NOMO-1 treated with DMSO at 0.1 percent for 48 hours (cell line): ENCODE results near the gene PSMD1.
"Not testable (repeated sequence)": the region's sequence is repeated elsewhere in the genome, so short reads cannot be mapped to it uniquely, and the experiment has no call there.

Experiments used
- DNase-seq: peaks from one replicate; lab custom pipeline; 2025; ENCODE audit not compliant: unreplicated experiment; lab: John Stamatoyannopoulos, UW

PSMD1 gene

DNA sequence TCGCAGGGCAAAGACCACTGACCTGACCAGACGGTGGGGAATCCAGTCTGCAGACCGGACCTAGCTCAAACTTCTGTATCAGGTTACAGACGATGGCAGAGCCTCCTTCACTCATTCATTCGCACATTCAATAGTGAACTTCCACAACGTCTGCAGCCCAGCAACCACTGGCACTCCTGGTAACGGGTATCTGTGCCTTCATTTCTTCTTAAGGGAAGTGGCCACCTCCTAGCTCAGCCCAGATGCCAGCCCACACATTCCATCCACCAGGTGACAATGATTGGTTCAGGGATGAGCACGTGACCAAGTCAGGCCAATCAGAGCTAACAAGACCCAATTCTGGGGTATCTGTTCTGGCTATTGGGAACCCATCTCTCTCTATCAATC is 125.8 kb downstream of the PSMD1 start:
- DNase-seq, result peak; percentile 20

DNA sequence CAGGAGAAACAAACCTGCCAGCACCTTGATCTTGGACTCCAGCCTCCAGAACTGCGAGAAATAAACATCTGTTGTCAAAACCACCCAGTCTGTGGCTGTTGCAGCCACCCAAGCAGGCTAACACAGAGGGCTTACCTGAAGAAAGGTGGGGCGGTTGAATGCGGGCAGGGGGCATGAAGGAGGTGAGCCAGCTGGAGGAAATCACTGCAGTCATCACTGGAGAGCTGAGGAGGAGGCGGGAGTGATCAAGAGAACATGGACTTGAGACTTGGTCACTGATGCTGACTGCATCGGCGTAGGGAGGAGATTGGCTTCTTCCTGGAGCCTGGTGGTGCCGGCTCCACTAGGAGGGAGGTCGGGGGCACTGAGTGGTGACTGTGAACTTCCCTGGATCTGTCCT is 127.2 kb downstream of the PSMD1 start:
- DNase-seq, result no peak

DNA sequence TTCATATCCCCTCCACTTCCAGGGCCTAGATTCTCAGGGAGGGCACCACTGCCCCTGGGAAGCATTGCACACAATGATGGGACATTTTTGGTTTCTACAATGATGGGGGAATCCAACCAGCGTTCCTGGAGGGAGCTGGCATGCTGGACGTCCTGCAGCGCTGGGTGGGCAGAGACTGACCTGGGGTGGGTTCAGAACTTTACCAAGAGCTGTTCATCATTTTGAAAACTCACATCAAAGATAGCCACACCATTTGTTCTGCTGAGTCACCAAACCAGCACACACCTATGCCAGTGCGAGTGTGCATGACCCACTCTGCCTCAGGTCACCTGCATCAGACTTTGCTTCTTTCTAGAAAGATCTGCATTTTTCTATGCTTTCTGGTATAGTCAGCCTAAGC is 127.7 kb downstream of the PSMD1 start:
- no peak for DNase-seq

DNA sequence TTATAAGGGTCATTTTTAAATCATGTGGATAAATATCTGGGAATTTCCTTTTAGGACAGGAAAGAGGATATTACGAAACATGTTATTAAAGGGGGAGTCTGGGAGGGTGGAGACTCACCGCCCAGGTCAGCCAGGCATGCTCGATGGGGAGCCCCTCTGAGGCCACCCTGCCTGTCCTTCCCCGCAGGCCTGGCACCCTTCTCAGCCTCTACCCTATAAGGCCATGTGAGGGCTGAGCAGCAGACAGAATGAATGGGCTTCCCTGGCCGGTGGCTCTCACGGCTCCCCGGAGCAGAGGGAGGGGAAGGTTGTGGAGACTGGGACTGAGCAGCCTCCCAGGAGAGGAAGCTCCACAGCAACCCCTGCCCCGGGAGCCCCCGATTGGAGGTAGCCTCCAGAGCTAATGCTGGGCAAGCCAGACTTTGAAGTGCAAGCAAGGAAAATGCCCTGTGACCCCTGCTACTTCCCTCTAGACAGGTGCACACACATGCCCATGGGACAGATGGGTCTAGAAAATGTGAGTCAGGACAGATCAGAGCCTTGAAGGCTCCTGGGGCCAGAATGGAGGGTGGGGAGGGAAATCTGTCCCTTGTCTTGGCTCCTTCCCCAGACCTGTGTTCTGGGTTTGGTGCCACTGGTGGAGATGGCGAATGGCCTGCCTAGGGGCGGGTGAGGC is 128.5 kb downstream of the PSMD1 start:
- DNase-seq, result no peak

DNA sequence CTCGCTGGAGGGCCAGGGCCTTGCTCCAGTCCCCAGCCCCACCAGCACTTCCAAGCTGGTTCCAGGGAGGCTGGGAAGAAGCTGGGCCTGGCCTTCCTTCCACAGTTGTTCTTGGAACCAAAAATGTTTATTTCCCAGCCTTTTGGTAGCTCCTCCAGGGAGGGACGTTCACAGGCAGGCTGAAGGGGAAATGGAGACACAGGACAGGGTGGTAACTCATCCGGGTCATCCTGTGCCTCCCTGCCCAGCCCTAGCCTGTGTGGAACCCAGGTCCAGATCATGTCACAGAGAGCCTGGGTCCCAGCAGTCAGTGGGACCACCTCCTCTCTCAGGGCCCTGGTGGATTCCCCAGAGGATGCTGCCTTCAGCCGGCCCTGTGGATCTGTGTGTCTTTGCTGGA is 129.2 kb downstream of the PSMD1 start:
- DNase-seq, result no peak

DNA sequence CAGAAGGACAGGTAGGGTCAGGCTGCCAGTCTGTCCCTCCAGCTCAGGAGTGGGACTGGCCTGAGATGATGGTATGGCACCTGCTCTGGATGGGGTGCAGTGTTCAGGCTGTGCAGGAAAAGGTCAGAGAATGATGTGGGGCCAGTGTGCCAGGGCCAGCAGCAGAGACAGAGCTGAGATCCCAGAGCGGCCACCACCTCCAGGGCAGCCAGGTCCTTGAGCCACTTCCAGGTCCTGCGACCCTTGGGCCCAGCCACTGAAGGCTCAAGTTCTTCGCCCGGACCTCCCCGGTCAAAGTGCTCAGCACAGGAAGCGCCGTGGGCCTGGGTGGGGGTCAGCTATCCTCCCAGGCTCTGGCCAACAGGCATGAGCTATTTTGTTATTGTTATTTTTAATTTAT is 129.7 kb downstream of the PSMD1 start:
- DNase-seq, result no peak

DNA sequence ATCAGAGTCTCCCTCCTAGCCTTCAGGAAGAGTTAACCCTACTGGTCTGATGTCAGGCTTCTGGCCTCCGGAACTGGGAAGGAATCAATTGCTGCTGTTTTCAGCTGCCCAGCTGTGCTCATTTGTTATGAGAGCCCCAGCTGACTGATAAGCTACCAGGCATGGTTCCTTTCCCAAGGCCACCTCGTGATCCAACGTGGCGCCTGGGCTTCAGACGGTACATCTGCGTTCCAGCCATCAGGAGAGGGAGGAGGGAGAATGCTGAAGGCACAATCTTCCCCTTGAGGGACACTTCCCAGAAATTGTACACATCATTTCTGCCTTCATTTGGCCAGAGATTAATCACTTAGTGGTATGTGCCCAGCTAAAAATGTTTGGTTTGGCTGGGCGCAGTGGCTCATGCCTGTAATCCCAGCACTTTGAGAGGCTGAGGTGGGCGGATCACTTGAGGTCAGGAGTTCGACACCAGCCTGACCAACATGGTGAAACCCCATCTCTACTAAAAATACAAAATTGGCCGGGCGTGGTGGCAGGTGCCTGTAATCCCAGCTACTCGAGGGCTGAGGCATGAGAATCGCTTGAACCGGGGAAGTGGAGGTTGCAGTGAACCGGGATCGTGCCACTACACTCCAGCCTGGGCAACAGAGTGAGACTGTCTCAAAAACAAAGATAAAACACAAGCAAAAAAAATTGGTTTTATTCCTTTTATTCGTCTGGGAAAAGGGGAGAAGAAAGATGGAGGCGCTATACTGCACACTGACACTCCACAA is 131.3 kb downstream of the PSMD1 start:
- DNase-seq, result no peak

DNA sequence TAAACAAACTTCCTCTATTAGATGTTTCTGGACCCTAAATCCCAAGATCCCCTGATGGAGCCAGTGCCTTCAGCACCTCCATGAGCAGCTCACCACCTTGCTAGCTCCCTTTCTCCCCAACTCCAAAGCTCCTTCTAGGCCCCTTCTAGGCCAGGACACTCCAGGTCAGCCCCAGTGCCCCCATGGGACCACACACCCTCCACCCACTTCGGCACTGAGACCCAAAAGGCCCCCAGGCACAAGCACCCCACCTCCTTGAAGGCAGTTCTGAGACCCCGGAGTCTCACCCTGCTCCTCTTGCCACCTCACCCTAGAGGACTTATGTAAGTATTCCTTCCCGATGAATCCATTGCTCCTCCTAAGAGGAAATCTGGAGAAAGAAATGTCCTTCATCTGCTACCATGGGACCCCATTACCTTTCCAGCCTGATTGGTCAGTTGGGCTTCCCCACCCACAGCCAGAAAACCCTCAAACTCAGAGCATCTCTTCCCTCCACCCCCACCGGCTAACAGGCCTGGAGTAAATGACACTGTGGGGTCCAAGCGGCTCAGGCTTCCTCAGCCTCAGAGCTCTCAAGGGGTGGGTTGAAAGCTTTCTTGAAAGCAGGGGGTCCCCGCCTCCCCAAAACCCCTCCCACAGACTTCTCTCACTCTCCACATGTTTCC is 132.0 kb downstream of the PSMD1 start:
- no peak for DNase-seq

DNA sequence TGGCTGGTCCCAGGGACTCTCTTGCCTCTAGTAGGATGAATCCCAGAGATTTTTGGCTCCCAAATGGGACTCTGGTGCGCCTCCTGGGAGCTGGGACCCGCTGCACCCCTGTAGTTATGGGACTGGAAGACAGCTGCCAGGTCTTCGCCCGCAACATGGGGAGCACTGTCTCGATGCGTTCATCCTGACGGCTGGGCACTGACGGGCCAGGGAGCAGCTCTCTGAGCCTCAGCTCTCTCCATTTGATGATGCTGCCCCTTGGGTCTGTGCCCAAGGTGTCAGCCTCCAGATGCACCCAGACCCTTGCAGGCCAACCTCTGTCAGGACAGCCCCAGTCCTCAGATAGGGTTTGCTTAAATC is 132.5 kb downstream of the PSMD1 start:
- no peak for DNase-seq

DNA sequence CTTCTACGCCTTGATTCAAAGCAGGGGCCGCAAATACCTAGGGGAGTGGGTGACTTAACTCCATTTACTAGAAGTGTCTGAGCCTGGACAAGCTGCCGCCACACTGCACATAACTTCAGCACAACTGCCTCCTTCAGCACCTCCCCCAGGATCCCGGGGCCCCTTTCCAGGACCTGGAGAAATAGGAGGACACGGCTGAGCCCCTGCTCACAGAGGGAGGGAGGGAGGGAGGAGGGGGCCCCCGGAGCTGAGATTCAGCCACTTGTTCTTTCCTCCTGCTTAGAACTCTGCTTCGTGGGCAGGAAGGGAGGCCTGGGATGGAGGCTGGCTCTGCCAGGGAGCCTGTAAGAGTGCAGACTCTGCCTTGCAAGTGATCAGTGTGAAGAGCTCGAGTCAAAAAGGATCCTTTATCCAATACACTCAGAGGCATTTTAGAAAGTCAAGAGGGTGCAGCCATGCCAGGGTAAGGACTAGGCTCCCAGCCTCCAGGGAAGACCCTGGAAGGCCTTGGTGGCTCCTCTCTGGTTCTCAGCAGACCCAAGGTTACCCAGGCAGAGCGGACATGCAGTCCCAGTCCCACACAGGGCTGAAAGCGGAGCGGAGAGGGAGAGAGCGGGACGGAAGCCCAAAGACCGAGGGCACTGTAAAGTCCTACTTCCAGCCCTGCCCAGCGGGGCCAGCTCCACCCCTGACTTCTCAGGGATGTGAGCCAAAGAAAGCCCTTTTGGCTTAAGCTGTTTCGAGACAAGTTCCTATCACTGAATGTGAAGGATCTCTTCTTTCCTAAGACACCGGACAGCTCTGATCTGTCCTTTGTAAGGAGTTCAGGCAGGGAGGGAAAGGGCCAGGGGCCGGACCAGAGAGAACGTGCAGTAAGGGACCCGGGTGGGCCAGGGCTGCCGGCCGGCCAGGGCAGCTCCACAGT is 133.2 kb downstream of the PSMD1 start:
- DNase-seq, result no peak

DNA sequence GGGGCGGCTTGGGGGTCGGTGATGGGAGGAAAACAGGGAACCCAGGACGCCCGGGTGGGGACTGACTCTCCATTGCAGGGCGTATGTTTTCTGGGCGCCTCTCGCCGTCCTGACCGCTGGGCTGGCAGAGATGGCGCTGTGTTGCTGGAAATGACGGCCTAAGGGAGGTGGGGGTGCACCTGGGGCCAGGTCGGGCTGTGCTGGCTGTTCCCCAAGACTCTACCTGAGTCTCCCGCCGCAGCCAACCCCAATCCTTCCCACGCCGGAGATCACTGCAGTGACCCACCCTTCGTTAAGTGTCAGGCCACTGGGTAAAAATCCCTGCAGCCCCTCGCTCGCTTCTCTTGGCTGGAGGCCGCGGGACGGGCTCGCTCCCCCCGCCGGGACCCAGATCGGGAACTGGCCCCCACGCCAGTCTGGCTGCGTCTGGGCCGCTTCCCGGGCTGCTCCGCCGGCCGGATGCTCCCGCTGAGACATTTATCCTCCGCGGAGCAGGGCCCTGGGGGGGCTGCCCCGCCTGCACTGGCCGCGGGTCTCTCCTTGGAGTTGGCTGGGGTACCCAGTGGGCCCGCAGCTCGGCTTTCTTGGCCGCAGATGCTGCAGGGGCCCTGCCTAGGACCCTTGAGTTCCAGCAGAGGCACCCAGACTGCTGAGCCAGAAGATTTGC is 134.0 kb downstream of the PSMD1 start:
- DNase-seq, result no peak

DNA sequence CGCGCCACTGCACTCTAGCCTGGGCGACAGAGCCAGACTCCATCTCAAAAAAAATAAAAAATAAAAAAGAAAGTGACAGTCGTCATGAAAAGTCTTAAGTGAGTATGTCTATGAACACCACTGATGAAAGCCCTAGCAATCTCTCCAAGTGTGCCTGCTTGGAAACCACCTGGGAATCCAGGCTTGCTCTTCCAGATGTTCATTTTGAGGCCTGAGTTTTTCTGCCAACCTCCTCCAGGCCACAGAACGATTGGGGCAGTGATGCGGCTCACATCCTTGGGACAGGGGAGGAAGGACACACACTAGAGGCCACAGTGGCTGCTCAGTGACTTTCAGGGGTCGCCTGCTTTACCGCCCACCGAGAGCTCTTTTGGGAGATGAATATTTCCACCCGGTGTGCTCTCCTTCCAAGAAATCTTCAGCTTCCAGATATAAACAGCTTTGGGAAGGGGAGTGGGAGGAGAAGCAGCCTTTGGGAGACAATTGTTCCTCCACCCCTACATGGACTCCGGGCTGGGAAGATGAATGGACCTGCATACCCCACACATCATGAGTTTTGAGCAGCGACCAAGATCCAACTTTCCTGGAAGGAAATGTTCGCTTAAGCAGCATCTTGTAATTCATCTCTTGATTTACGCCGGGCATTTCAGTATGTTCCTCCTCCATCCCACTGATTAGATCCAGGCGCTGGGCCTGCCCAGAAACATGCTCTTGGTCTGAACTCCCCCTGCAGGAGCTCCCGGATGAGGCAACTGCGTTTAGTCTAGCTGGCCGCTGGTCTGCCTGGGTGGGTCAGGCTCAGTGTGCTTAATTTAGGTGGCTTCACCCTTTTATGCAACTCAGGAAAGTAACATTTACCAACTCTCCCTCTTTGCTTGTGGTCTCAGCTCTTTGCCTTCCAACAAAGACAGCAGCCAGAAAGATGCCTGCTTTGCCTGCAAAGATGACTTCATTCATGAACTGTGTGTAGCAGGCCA is 135.5 kb downstream of the PSMD1 start:
- peak; percentile 76 for DNase-seq

DNA sequence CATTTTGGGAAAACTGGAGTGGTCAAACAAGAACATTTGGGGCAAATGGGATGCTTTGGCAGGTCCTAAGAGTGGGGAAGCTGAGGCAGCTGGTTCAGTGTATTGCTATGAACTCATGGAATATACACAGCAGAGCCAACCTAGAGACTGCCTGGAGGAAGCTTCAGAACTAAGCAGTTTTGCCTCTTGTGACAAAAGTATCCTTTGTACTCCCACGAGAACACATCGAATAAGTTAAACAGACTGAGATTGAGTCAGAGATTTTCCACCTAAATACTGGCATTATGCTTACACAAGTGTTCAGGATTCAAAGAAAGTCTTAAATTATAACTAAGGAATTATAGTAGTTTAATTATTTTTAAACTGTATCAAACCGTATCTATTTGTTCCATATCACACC is 136.5 kb downstream of the PSMD1 start:
- no peak for DNase-seq

DNA sequence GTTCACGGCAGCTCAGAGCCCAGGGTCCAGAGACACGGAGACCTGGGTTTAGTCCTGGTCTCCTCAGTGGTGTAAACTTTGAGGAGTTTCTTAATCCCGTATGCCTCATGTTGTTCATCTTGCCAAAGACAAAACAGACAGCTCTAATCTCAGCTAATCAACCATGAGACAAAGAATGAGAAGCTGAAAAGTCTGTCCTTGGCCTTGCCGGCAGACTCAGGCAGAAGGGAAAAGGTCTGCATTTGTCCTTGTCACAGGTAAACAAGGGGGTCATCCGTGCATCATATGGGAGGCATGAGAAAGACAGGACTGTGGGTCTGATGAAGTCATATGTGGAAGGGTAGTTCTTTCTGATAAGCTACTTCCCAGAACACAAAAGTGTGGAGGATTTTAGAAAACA is 139.9 kb downstream of the PSMD1 start:
- no peak for DNase-seq

DNA sequence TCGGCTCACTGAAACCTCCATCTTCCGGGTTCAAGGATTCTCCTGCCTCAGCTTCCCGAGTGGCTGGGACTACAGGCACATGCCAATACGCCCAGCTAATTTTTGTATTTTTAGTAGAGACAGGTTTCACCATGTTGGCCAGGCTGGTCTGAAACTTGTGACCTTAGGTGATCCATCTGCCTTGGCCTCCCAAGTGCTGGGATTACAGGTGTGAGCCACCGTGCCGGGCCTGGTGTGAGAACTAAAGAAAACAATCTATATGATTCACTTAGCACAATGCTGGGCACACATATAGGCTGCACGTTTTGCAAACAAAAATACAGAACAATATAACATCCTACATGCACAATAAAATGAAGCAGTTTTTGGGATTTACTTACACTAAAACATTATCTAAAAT is 140.5 kb downstream of the PSMD1 start:
- DNase-seq, result not testable (repeated sequence)

DNA sequence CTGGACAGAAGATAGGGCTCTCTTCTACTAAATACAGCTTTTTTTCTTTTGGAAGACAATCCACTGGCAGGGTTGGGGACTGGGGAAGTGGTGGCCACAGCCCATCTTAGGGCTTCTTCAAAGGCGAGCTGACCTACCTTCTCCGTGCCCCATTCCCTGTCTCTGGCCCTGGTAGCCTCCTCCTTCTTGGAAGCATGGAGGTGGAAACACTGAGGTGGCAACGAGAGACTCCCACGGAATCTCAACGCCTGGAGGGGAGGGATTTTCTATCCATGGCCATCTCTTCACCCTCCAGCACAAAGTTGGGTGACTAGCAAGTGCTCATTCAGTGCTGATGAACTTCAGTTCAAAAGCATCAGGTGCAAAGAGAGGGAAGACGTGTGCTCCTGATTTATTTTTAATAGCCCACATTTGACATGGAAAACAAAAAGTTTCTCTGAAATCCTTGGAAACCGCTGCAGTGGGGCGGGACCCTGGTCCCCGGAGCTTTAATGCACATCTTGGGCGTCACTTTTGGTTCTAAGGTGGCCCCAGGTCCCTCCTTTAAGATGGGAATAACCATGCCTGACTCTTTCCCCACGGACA is 141.1 kb downstream of the PSMD1 start:
- DNase-seq, result no peak

DNA sequence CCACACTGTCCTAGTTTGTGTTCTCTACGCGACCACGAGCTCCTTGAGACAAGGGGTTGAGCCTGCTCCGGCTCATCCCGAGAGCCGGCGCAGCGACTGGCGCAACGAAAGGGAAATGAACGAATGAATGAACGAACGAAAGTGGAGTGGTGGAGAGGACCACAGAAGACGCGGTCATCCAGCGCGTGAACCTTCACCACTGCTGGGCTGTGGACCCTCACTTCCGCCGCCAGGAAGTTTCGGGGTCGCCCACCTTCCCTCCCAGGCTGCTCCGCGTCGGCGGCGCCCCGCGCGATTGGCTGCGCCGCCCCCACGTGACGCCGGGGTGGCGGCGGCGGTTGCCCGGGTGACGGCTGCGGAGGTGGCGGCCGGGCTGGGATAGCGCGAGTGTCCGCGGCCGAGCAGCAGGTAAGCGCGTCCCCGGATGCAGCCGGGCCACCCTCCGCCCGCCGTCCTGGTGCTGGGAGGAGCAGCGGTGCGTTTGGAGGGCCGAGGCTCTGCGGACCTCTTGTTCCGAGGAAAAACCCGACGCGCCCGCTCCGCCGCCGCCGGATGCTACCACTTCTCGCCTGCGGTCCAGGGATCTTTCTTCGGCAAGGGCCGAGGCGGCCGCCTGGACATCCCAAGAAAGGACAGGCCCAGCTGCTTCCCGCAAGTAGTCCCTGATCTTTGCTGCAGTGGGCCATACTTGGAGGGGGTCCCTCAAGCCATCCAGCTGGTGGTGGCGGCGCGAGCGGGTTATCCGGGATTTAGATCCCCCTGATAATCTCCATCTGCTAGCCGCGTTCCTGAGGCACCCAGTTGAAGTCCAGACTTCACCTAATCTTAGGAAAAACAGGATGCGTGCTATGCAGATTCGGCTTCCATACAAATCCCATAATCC is 141.9 kb downstream of the PSMD1 start, which contains the start of gene ARMC9:
Gene ARMC9 (plus strand): TSS at position 341 of the 883 bp plus-strand sequence. CDS start 7,608 bp downstream, outside the sequence.
- DNase-seq, result peak; percentile 33

DNA sequence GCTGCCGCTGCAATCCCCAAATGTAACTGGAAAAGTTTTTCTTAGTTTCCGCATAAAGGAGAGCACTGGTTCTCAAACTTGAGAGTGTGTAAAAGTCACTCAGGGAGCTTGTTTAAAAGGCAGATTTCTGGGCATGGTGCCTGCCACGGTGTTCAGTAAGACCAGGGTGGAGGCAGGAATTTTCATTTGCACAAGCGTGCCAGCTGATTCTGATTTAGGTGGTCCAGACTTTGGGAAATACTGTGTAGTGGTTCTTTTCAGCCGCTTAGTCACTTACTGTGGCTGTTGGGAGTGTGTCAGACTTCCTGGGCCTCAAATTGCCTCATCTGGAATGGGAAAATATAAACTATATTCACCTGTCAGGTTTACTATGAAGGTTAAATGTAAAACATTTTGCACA is 142.6 kb downstream of the PSMD1 start:
- DNase-seq, result no peak
